ENCODE results near the gene RPS6KA5.

RPS6KA5 gene

DNA sequence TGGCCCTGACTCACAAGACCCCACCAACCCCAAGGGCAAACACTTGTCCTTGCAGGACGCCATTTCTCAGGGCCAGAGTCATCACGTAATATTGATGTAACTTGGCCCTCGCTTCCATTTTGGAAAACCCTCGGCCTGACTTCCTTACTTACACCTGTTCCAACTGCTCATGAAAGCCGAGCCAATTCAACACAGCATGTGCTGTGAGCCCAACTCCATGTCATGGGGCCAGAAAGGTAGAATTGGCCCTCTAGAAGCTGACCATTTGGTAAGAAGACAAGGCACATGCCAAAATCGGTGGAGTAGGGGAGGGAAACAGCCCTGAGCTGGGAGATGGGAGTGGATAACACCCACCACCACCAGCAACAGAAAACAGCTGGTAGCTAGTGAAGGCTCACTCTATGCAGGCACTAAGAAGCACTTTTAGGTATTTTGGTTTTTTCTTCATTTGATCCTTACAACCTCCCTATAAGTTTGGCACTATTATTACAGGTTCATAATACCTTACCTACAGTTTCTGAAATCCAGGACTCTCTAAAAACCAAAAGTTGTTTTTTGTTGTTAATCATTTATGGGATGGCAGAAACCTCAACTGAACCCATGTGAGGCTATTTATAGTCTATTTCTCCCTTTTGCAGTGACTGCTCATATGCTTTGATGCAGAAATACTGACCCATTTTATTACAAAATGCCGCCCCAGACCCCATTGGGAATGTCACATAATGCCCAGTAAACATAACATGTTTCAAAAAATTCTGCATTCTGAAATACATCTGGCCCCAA is 250.7 kb downstream of the RPS6KA5 start:
- no peaks in the 10 kb centered on the region for H3K36me3 Mint-ChIP-seq (ENCODE audit: low read depth)
- no peaks in the 10 kb centered on the region for H3K27me3 Mint-ChIP-seq
- H3K9me3 Mint-ChIP-seq, result no peaks in the 10 kb centered on the region
- no peak overlapping the region for H3K27ac Mint-ChIP-seq
- H3K4me1 Mint-ChIP-seq (ENCODE audit: low read depth), result no peaks in the 10 kb centered on the region
- H3K4me3 Mint-ChIP-seq, result no peak overlapping the region

DNA sequence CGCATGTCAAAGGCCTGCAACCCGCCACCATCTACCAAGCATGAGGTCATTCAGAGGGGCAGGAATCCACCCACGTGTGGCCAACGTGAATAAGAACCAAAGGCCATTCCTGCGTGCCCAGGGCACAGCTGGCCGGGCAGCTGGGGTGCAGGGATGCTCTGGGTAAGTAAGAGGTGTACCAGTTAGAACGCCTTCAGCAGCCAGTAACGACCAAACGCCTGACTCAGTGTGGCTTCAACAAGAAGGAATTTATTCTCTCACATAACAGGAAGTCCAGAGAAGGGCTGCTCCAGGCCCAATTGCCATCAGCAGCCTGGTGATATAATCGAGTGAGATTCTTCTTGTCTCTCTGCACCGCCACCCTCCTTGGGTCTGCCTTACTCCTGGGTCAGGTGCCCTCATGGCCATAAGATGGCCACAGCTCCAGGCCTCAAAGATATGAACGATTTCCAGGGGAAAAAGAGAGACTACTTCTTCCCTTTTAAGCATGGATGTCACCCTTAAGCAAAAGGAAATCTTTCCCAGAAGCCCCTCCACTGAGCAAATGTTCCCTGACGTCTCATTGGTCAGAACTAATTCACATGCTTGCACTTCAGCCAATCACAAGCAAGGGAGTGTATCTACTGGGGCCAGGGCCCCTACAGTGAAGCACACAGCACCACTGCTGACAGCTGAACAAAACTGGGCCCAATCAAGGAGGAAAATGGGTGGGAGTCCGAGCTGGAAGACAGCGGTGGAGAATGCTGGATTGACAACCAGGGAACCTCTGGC is 251.5 kb downstream of the RPS6KA5 start:
- Mint-ChIP-seq H3K27me3 (no peaks in the 10 kb centered on the region), H3K9me3 (no peaks in the 10 kb centered on the region), H3K4me3 (no peak overlapping the region), H3K36me3 (ENCODE audit: low read depth) (no peaks in the 10 kb centered on the region), H3K4me1 (ENCODE audit: low read depth) (no peaks in the 10 kb centered on the region), H3K27ac (no peak overlapping the region)

DNA sequence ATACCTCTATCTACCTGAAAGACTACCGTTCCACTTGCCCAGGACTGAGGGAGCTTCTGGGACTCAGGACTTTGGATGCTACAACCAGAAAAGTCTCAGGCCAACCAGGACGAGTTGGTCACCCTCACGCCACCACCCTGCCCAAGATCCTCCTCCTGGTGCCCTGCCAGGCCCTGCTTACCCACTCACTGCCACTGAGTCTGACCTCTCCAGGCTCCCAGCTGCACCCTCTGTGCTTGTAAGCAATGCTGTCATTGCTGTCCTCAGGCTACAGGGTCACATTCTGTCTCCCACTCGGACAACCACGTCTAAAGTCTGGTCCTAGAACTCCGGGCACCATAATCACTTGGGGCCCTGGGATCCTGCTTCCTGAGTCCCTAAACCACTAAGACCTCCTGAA is 253.4 kb downstream of the RPS6KA5 start:
- no peak overlapping the region for H3K27ac Mint-ChIP-seq
- no peaks in the 10 kb centered on the region for H3K27me3 Mint-ChIP-seq
- H3K9me3 Mint-ChIP-seq, result no peaks in the 10 kb centered on the region
- H3K4me1 Mint-ChIP-seq (ENCODE audit: low read depth), result no peaks in the 10 kb centered on the region
- no peak overlapping the region for H3K4me3 Mint-ChIP-seq
- H3K36me3 Mint-ChIP-seq (ENCODE audit: low read depth), result no peaks in the 10 kb centered on the region

DNA sequence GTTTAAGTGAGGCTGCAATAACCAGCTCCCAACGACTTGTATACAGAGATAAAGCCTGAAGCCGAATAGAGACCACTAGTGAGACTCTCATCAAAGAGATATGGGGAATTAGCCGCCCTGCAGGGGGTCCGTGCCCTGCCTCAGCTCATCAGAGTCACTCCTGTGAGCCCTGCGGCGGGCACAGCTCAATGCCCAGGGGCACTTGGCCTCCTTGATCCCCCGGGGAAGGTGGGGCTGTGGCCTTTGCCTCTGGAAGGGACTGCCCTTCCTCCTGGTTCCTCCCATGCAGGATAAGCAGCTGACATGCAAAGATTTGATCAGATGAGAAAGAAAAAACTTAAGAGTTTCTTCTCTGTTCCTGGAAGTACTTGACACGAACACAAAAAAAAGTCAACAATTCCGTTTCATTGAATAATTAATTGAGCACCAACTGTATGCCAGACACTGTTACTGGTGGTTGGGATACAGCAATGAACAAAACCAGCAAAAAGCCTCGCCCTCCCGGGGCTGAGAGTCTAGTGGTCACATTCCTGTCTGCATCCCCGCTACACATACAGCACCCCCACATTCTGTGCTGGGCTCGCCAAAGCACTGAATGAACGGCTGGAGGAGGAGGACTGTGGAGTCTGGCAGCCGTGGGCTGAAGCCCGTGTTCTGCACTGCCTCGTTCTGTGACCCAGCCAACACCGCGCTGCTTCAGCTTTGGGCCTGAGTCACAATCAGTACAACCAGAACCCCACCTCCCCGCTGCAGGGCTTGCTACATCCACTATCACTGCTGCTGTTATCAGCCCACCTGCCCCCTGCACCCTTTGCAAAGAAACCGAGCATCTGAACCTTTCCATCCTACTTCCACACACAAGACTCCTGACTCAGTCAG is 254.5 kb downstream of the RPS6KA5 start:
- Mint-ChIP-seq H3K27ac (no peak overlapping the region), H3K9me3 (no peaks in the 10 kb centered on the region), H3K36me3 (ENCODE audit: low read depth) (no peaks in the 10 kb centered on the region), H3K4me3 (no peak overlapping the region), H3K4me1 (ENCODE audit: low read depth) (peaks cover 6% of the 10 kb centered on the region), H3K27me3 (no peaks in the 10 kb centered on the region)

DNA sequence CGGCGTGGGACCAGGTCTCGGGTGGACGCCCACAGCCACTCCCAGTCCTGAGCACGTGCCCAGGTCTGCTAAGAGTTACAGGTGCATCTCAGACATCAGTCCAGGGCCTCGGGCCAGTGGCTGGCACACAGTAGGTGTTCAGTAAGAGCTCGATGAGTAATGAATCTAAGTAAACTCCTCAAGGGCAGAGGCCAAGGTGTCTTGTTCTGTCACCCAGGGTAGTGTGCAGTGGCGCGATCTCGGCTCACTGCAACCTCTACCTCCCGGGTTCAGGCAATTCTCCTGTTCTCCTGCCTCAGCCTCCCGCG is 255.4 kb downstream of the RPS6KA5 start:
- Mint-ChIP-seq H3K4me1 (ENCODE audit: low read depth) (peaks cover 6% of the 10 kb centered on the region), H3K36me3 (ENCODE audit: low read depth) (no peaks in the 10 kb centered on the region), H3K27me3 (no peaks in the 10 kb centered on the region), H3K9me3 (no peaks in the 10 kb centered on the region), H3K4me3 (no peak overlapping the region), H3K27ac (no peak overlapping the region)

DNA sequence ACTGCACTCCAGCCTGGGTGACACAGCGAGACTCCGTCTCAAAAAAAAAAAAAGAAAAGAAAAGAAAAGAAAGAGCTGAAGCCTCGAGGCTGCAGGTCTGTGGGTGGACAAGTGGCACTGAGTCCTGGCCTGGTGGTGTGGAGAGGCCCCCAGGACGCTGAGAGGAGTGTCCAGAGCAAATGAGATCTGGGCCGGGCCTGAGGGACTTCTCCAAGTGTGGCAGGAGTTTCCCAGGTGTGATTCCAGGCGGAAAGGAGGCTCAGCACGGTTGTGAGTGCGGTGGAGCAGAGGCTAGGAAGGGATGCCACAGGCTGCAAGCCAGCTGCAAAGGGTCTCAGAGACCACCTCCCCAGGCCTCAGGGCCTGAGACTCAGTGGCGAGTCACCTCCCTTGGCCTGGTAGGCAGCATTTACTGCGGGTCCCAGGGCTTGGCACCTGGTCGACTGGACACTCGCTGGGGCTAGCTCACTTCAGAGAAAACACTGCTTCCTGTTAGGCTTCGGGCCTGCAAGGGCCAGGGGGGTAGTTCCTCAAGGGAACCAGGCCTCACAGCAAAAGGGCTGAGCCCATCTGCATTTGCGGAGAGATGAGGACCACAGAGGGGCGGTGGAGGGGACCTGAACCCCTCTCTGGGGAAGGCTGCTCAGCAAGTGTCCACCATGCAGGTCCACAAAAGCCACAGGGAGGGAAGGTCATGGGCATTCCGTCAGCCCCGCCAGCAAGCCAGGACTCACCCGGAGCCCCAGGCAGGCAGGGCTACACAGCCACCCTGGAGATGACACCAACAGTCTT is 256.0 kb downstream of the RPS6KA5 start:
- Mint-ChIP-seq H3K4me1 (ENCODE audit: low read depth) (peaks cover 6% of the 10 kb centered on the region), H3K4me3 (no peak overlapping the region), H3K27ac (no peak overlapping the region), H3K27me3 (no peaks in the 10 kb centered on the region), H3K36me3 (ENCODE audit: low read depth) (no peaks in the 10 kb centered on the region), H3K9me3 (no peaks in the 10 kb centered on the region)

DNA sequence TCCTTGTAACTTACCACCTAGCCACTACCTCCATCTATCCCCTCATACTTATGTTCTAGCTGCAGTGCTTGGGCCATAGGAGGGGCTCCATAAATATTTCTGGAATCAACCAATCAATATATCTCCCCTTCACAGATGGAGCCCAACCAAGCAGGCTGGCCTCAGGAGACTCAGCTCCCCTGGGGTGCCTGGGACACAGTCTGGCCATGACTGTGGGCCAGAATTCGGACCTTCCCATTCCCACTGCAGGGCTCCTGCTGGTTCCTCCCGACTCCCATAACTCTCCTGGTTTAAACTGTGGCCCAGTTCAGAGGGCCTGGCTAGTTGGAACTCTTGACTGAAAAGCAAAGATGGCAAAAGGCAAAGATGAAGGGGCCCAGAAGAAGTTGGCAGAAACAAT is 257.2 kb downstream of the RPS6KA5 start:
- Mint-ChIP-seq H3K27me3 (no peaks in the 10 kb centered on the region), H3K36me3 (ENCODE audit: low read depth) (no peaks in the 10 kb centered on the region), H3K27ac (no peak overlapping the region), H3K4me1 (ENCODE audit: low read depth) (peaks cover 6% of the 10 kb centered on the region), H3K9me3 (no peaks in the 10 kb centered on the region), H3K4me3 (no peak overlapping the region)

DNA sequence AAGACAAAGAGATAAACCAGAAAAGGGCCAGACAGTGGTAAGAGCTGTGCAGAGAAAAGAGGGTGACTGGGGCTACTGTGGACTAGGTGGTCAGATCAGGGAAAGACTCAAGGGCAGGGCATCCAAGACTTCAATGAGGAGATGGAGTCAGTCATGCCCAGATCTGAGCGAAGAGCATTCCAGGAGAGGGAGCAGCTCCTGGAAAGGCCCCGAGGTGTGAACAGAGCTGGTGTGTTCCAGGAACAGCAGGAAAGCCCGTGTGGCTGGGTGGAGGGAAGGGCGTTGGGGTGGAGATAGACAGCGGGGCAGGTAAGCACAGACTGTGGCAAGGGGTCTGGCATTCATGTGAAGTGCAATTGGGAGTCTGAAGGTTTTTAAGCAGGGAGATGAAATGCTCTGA is 261.0 kb downstream of the RPS6KA5 start:
- no peaks in the 10 kb centered on the region for H3K36me3 Mint-ChIP-seq (ENCODE audit: low read depth)
- H3K4me3 Mint-ChIP-seq, result no peak overlapping the region
- no peaks in the 10 kb centered on the region for H3K27me3 Mint-ChIP-seq
- H3K4me1 Mint-ChIP-seq (ENCODE audit: low read depth), result peaks cover 6% of the 10 kb centered on the region
- no peak overlapping the region for H3K27ac Mint-ChIP-seq
- no peaks in the 10 kb centered on the region for H3K9me3 Mint-ChIP-seq

DNA sequence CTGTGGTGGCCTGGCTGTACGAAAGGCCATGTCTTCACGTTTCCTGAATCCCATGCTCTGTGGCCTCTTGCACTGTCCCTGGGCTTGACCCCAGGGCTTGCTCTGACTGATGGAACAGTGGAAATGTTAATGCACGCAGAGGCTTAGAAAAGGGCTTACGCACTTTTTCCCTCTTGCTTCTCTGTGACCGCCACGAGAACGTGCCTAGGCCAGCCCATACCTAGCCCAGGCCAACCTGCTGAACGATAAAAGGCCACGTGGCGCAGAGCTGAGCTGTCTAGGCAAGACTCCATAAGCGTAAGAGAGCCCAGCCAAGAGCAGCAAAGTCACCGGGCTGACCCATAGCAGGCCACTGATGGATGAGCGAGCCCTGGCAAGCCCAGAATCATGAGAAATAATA is 262.5 kb downstream of the RPS6KA5 start:
- peaks cover 6% of the 10 kb centered on the region for H3K4me1 Mint-ChIP-seq (ENCODE audit: low read depth)
- H3K36me3 Mint-ChIP-seq (ENCODE audit: low read depth), result no peaks in the 10 kb centered on the region
- H3K27me3 Mint-ChIP-seq, result no peaks in the 10 kb centered on the region
- no peak overlapping the region for H3K27ac Mint-ChIP-seq
- H3K4me3 Mint-ChIP-seq, result no peak overlapping the region
- H3K9me3 Mint-ChIP-seq, result no peaks in the 10 kb centered on the region

All from stimulated activated naive CD8-positive, alpha-beta T cell treated with anti-CD3 and anti-CD28 coated beads, Interleukin-15, Interleukin-2, amounts not matched to agents 100 ng/mL and 50 ng/mL, for 24 hours (primary cell).